Stimulated activated CD4-positive, alpha-beta T cell treated with anti-CD3 and anti-CD28 coated beads, Interleukin-1b, Interleukin-23, amount 100 ng/mL, for 48 hours (primary cell): ENCODE results near the gene ARHGAP40.
A peak's percentile ranks its signal among the peaks of the same experiment; 100 is the strongest.

Experiments
- DNase-seq: peaks from one replicate; pipeline ENCODE4 v3.0.0-alpha.2; 2020

Gene ARHGAP40

GRCh38 chr20:38623061-38623460 lies 21.5 kb downstream of the ARHGAP40 start:
- no peak for DNase-seq

DNA sequence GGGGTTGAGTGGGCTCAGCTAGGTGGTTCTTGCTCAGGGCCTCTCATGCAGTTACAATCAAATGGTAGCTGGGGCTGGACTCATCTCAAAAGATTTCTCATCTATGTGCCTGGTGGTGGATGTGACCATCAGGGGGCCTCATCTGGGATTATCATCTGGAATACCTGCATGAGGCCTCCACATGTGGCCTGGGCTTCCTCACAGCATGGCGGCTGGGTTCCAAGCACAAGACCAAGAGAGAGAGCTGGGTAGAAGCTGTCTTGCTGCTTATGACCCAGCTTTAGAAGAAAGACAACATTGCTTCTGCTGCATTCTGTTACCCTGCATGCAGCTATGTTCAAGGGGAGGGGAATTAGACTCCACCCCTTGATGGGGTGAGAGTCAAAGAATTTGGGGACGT lies 22.5 kb downstream of the ARHGAP40 start:
- no peak for DNase-seq

GRCh38 chr20:38625896-38626295 lies 24.3 kb downstream of the ARHGAP40 start:
- no peak for DNase-seq

GRCh38 chr20:38626921-38627659 lies 25.5 kb downstream of the ARHGAP40 start:
- no peak for DNase-seq

GRCh38 chr20:38628580-38629470 lies 27.2 kb downstream of the ARHGAP40 start:
- DNase-seq, result no peak

DNA sequence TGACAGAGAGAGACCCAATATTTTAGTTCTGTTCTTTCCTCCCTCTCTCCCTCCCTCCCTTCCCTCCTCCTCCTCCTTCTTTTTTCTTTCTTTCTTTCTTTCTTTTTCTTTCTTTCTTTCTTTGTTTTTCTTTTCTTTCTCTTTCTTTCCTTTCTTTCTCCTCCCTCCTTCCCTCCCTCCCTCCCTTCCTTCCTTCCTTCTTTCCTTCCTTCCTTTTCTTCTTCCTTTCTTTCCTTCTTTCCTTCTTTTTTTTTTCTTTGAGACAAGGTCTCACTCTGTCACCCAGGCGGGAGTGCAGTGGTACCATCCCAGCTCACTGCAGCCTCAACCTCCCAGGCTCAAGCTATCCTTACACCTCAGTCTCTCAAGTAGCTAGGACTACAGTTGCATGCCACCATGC lies 28.4 kb downstream of the ARHGAP40 start:
- no peak for DNase-seq

- DNase-seq, result no peak
Measured at GRCh38 chr20:38630727-38631126, 29.1 kb downstream of the ARHGAP40 start.

DNA sequence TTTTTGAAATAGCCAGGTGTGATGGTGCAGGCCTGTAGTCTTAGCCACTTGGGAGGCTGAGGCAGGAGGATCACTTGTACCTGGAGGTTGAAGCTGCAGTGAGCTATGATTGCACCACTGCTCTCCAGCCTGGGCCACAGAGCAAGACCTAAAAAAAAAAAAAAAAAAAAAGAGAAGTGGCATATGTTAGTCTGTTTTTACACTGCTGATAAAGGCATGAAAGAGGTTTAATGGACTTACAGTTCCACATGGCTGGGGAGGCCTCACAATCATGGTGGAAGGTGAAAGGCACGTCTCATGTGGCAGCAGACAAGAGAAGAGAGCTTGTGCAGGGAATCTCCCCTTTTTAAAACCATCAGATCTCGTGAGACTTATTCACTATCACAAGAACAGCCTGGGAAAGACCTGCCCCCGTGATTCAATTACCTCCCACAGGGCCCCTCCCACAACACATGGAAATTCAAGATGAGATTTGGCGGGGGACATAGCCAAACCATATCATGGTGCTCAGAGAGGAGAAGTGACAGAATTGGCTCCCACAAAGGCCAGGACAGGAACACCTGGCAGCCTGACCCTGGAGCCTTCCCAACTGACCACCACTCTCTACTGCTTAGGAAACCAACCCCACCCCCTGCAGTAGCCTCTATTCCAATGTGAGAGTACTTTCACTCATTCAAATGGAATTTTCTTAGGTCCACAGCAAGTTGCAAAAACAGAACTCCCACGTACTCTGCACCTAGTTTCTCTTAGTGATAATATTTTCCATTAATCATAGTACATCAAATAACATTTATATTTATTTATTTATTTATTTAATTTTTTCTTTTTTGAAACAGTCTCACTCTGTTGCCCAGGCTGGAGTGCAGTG lies 29.8 kb downstream of the ARHGAP40 start:
- DNase-seq, result no peak

- peak; percentile 58 for DNase-seq
Measured at GRCh38 chr20:38633577-38634093, 32.0 kb downstream of the ARHGAP40 start.

- DNase-seq, result no peak
Measured at GRCh38 chr20:38635721-38636288, 34.2 kb downstream of the ARHGAP40 start.

- DNase-seq, result no peak
Measured at GRCh38 chr20:38640521-38640920, 38.9 kb downstream of the ARHGAP40 start.

DNA sequence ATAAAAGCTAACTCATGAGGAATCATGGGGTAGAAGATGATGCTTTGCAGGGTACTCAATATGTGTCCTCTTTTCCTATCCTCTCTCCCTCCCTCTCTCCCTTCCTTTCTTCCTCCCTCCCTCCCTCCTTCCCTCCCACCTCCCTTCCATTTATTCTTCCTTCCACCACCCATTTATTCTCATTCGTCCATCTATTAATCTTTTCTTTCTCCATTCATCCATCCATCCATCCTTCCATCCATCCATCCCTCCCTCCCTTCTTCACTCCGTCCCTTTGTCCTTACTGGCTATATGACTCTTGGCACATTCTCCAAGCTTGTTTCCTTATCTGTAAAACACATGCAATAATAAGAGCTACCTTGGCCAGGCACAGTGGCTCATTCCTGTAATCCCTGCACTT lies 40.9 kb downstream of the ARHGAP40 start:
- no peak for DNase-seq

GRCh38 chr20:38644588-38645260 lies 43.1 kb downstream of the ARHGAP40 start:
- DNase-seq, result no peak

- DNase-seq, result no peak
Measured at GRCh38 chr20:38645351-38645750, 43.7 kb downstream of the ARHGAP40 start.

GRCh38 chr20:38645980-38646858 lies 44.6 kb downstream of the ARHGAP40 start:
- peak; percentile 86 for DNase-seq

DNA sequence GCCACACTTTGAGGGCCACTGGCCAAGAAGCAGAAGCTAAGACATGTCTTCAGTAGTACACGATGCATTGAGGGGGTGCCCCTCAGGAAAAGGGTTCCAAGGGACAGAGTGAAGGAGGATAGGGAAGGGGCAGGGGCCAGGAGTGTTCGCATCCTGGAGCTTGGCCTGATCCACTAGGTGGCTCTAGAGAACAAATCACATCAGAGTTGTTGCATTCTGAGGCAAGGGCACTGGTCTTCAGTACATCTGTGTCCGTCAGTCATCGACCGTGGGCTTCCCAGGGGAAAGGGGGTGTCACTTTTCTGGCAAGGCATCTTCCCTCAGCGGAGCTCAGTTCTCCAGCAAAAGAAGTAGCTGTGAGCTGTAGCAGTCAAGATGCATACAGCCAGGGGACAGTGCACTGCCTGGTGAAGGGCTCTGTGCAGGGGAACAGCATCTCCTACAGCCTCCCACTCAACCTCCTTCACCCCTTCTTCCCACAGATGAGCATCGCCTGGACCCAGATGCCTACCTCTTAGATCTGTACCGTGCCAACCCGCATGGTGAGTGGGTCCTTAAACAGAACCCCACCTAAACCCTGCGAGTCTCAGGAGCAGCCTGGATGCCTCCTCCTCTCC lies 47.8 kb downstream of the ARHGAP40 start:
- no peak for DNase-seq

GRCh38 chr20:38650010-38650409 lies 48.4 kb downstream of the ARHGAP40 start:
- DNase-seq, result no peak

- no peak for DNase-seq
Measured at GRCh38 chr20:38651154-38651553, 49.5 kb downstream of the ARHGAP40 start.

DNA sequence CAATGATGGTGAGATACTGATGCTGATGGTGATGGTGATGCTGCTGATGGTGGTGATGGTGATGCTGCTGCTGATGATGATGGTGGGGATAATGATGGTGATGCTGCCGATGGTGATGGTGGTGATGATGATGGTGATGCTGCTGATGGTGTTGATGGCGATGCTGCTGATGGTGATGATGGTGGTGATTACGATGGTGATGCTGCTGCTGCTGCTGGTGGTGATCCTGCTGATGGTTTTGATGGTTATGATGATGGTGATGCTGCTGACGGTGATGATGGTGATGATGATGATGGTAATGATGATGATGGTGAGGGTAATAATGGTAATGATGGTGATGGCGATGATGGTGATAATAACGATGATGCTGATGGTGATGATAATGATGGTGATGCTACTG lies 50.0 kb downstream of the ARHGAP40 start:
- no peak for DNase-seq

- no peak for DNase-seq
Measured at GRCh38 chr20:38652995-38653394, 51.4 kb downstream of the ARHGAP40 start.
